ENCODE data around the gene TMEM37. TPM values are rescaled to one million over a fixed set of nuclear protein-coding genes. Genes with fewer than 3 reads are reported as not detected.
A peak's percentile ranks its signal among the peaks of the same experiment; 100 is the strongest.

The TMEM37 gene
- total RNA-seq: 1 to 10 TPM; 1.6 to 10.0 (median 7.7) TPM

- Histone ChIP-seq H3K27me3 (no peaks in the 10 kb centered on the region), H3K27ac (peak within 1 kb of the TSS; percentile 64), H3K4me3 (peak within 1 kb of the TSS; percentile 66), H3K4me1 (peaks cover 51% of the 10 kb centered on the region), H3K9me3 (no peaks in the 10 kb centered on the region), H3K36me3 (no peaks in the 10 kb centered on the region)
- DNase-seq (ENCODE audit: low spot score in 2 of 2): peak in 1 of 2 donors; percentile 78
- 8% methylated on average over 21 of the region's 72 CpGs for whole genome bisulfite sequencing
- no peak for TF ChIP-seq POLR2A (IDR thresholded peaks at IDR 0.05)
- no peak for TF ChIP-seq EP300 (IDR thresholded peaks at IDR 0.05)
- TF ChIP-seq, protein P1, sequence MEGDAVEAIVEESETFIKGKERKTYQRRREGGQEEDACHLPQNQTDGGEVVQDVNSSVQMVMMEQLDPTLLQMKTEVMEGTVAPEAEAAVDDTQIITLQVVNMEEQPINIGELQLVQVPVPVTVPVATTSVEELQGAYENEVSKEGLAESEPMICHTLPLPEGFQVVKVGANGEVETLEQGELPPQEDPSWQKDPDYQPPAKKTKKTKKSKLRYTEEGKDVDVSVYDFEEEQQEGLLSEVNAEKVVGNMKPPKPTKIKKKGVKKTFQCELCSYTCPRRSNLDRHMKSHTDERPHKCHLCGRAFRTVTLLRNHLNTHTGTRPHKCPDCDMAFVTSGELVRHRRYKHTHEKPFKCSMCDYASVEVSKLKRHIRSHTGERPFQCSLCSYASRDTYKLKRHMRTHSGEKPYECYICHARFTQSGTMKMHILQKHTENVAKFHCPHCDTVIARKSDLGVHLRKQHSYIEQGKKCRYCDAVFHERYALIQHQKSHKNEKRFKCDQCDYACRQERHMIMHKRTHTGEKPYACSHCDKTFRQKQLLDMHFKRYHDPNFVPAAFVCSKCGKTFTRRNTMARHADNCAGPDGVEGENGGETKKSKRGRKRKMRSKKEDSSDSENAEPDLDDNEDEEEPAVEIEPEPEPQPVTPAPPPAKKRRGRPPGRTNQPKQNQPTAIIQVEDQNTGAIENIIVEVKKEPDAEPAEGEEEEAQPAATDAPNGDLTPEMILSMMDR (IDR thresholded peaks at IDR 0.05): no peak
- no peak for TF ChIP-seq POLR2AphosphoS5 (IDR thresholded peaks at IDR 0.05)
Measured at GRCh38 chr2:119431155-119431975, at the start of gene TMEM37. TMEM37 (plus strand) TSS chr2:119431854; CDS start chr2:119431904, 50 bp downstream.

GRCh38 chr2:119383410-119384140 is 48.1 kb upstream of the TMEM37 start:
- 40% methylated on average over 6 of the region's 6 CpGs for WGBS
- H3K27me3 ChIP-seq: no peaks in the 10 kb centered on the region

DNA sequence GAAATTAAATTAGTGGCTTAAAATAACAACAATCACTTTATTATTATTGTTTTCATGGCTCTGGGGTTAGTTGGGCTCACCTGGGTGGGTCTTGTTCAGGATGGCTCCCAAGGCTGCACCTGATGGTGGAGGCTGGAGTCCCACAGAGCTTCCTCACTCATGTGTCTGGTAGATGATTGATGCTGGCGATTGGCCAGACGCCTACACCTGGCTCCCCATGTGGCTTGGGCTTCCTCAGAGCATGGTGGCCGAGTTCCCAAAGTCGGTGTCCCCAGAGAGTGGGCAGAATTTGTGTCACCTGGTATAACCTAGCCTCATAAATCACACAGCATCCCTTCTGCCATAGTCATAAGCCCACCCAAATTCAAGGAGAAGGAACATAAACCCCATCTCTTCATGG is 46.7 kb upstream of the TMEM37 start:
- Histone ChIP-seq H3K27me3 (no peaks in the 10 kb centered on the region), H3K27ac (no peak overlapping the region), H3K9me3 (no peaks in the 10 kb centered on the region), H3K4me3 (no peak overlapping the region), H3K36me3 (no peaks in the 10 kb centered on the region), H3K4me1 (peaks cover 44% of the 10 kb centered on the region)
- WGBS: 74% methylated on average over 4 of the region's 4 CpGs
- no peak for DNase-seq (ENCODE audit: low spot score in 2 of 2)
- TF ChIP-seq POLR2A (IDR thresholded peaks at IDR 0.05) (no peak), EP300 (IDR thresholded peaks at IDR 0.05) (no peak), POLR2AphosphoS5 (IDR thresholded peaks at IDR 0.05) (no peak)
- TF ChIP-seq, protein P1 (IDR thresholded peaks at IDR 0.05): no peak

More at GRCh38 chr2:119383410-119384140, 48.1 kb upstream of the TMEM37 start:
- TF ChIP-seq EP300 (IDR thresholded peaks at IDR 0.05): no peak
- TF ChIP-seq POLR2A (IDR thresholded peaks at IDR 0.05): no peak
- TF ChIP-seq, protein P1 (IDR thresholded peaks at IDR 0.05): no peak
- no peak for TF ChIP-seq POLR2AphosphoS5 (IDR thresholded peaks at IDR 0.05)
- H3K36me3 ChIP-seq: no peaks in the 10 kb centered on the region
- H3K9me3 ChIP-seq: no peaks in the 10 kb centered on the region
- peaks cover 30% of the 10 kb centered on the region for H3K4me1 ChIP-seq
- no peak for DNase-seq (ENCODE audit: low spot score in 2 of 2)
- H3K4me3 ChIP-seq: no peak overlapping the region
- no peak overlapping the region for H3K27ac ChIP-seq

DNA sequence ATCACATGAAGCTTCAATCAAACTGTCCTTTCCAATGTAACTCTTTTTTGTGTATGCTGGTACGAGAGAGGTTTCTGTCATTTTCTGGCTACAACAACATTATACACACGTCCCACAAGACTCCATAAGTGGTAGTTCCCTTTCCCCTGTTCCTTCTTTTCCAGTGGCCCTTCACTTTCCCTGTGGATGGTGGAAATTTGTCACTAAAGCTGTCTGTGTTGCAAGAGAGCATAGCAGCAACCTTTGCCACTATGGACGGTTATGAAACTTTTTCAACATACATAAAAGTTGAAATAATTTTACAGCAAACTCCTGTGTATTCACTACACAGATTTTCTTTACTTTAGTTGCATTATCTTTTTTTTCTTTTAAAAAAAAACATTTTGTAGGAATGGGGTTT is 46.2 kb upstream of the TMEM37 start:
- TF ChIP-seq, protein P1 (IDR thresholded peaks at IDR 0.05): no peak
- no peak for TF ChIP-seq POLR2A (IDR thresholded peaks at IDR 0.05)
- no peak for TF ChIP-seq EP300 (IDR thresholded peaks at IDR 0.05)
- no peak for TF ChIP-seq POLR2AphosphoS5 (IDR thresholded peaks at IDR 0.05)

More for the DNA sequence above, 46.2 kb upstream of the TMEM37 start:
- H3K9me3 ChIP-seq: no peaks in the 10 kb centered on the region
- no peaks in the 10 kb centered on the region for H3K27me3 ChIP-seq
- H3K36me3 ChIP-seq: no peaks in the 10 kb centered on the region
- no peak for DNase-seq (ENCODE audit: low spot score in 2 of 2)
- H3K4me3 ChIP-seq: no peak overlapping the region
- peaks cover 49% of the 10 kb centered on the region for H3K4me1 ChIP-seq
- no peak overlapping the region for H3K27ac ChIP-seq
- 82% methylated on average over 3 of the region's 3 CpGs for WGBS
